Measurements from ENCODE around the gene GPR35. TPM values are rescaled to one million over a fixed set of nuclear protein-coding genes. Genes with fewer than 3 reads are reported as not detected.
"Not testable (repeated sequence)": the region's sequence is repeated elsewhere in the genome, so short reads cannot be mapped to it uniquely, and the experiment has no call there.

The GPR35 gene
- total RNA-seq, 2 experiments from 2014 or later = 3.6 to 4.1 TPM

DNA sequence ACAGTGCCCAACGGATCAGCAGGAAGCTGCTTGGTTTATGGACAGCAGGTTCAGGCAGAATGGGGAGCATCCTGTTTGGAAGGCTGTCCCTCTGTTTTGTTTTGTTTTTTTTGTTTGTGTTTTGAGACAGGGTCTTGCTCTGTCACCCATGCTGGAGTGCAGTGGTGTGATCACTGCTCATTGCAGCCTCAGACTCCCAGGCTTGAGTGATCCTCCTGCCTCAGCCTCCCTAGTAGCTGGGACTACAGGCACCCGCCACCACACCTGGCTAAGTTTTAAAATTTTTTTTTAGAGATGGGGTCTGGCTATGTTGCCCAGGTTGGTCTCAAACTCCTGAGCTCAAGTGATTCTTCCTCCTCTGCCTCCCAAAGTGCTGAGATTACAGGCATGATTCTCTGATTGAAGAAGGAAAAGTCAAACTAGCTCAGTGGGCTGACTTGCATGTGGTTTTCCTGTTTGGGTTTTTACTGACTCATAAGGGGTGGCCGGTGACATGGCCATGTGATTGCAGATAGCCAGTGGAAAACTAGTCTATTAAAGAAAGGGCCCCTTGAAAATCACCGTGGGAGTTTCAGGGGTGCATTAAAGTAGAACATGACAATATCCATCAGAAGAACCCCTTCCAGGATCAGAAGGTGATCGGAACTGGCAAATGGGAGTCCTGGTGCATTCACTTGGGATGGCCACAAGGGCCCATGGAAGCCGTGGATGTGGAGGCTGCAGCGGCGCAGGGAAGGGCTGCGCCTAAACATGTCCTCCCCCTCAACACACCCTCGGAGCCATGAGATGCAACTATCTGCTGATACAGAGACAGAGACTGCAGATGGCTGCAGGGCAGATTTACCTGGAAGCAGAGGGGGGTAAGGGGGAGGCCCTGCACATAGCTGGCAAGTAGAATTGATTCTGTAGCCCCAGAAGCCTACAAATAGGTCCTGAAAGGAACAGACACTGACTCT, 30.9 kb downstream of the GPR35 start:
- H3K27me3 Mint-ChIP-seq = peaks cover 28% of the 10 kb centered on the region
- ChIA-PET POLR2A (no interaction called here), CTCF (interaction anchor here (0.6 kb wide), 1 partner anchor 27 kb away, joined by 3 read pairs; no protein-coding TSS in a partner anchor)
- DNase-seq (no peak), ATAC-seq (peak; percentile 47)
- peaks cover 6% of the 10 kb centered on the region for H3K4me1 Mint-ChIP-seq
- H3K9me3 Mint-ChIP-seq (ENCODE audit: low read depth) = no peaks in the 10 kb centered on the region
- no peaks in the 10 kb centered on the region for H3K36me3 Mint-ChIP-seq (ENCODE audit: low read depth)
- intact Hi-C loops (cut with DNase I, micrococcal nuclease) = no loop called here
- no peak overlapping the region for H3K27ac Mint-ChIP-seq
- no peak overlapping the region for H3K4me3 Mint-ChIP-seq

DNA sequence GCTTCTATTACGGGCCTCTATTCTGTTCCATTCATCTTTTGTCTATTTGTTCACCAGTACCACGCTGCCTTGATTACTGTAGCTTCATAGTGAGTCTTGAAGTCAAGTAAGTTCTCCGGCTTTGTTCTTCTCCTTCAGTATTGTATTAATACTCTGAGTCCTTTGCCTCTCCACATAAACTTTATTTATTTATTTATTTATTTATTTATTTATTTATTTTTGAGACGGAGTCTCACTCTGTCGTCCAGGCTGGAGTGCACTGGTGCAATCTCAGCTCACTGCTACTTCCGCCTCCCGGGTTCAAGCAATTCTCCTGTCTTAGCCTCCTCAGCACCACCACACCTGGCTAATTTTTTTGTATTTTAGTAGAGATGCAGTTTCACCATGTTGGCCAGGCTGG, 34.6 kb downstream of the GPR35 start:
- H3K4me1 Mint-ChIP-seq; DNase-seq; H3K4me3 Mint-ChIP-seq; ATAC-seq; H3K9me3 Mint-ChIP-seq (ENCODE audit: low read depth); POLR2A ChIA-PET; intact Hi-C loops (cut with DNase I, micrococcal nuclease); H3K27ac Mint-ChIP-seq; CTCF ChIA-PET; H3K36me3 Mint-ChIP-seq (ENCODE audit: low read depth): not testable (repeated sequence)
- H3K27me3 Mint-ChIP-seq = peaks cover 28% of the 10 kb centered on the region

DNA sequence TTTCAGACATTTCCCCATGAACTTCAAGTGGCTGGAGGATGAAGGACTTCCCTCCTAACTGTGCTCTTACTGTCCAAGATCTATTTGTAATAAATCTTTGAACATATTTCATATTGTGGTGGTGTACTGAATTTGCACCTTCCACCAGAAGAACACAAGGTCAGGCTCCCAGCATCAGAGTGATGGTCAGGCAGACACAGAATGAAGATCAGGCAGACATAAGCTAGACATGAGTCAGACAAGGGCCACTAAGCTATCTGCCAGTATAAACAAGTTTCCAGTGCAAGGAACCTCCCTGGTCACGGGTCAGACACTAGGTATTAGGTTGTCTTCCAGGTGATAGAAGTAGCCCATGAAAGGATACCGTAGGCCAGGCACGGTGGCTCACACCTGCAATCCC, 37.4 kb downstream of the GPR35 start:
- peaks cover 34% of the 10 kb centered on the region for H3K27me3 Mint-ChIP-seq
- H3K4me1 Mint-ChIP-seq = no peaks in the 10 kb centered on the region
- no peak for ATAC-seq
- no peak for DNase-seq
- ChIA-PET POLR2A (no interaction called here), CTCF (no interaction called here)
- H3K9me3 Mint-ChIP-seq (ENCODE audit: low read depth) = peaks cover 7% of the 10 kb centered on the region
- H3K27ac Mint-ChIP-seq = no peak overlapping the region
- no peak overlapping the region for H3K4me3 Mint-ChIP-seq
- intact Hi-C loops (cut with DNase I, micrococcal nuclease) = no loop called here
- H3K36me3 Mint-ChIP-seq (ENCODE audit: low read depth) = no peaks in the 10 kb centered on the region

DNA sequence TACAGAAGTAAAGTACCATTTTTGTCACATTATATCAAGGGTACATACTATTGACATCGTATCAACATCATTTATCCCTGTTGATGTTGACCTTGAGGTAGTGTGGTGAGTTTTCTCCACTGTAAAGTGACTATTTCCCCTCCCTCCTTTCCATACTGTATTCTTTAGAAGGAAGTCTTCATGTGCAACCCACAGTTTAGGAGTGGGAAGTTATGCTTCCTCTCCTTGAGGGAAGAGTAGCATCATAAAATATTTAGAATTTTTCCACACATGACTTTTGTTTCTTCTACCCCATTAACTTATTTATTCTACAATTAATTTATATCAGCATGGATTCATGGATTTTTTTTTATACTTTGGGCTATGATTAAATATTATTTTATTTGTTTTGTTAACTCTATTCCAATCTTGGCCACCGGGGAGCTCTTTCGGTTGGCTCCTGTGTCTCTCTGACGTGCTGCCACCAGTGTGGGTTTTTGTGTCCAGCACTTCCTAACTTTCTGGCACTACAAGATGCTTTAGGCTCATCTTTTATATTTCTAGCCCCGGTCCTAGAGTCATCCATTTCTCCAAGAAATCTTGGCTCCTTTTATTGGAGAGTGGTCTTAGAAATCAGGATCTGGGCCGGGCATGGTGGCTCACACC, 38.4 kb downstream of the GPR35 start:
- intact Hi-C loops (cut with DNase I, micrococcal nuclease) = no loop called here
- H3K27ac Mint-ChIP-seq = no peak overlapping the region
- ATAC-seq (no peak), DNase-seq (no peak)
- no peaks in the 10 kb centered on the region for H3K36me3 Mint-ChIP-seq (ENCODE audit: low read depth)
- H3K4me1 Mint-ChIP-seq = no peaks in the 10 kb centered on the region
- ChIA-PET CTCF (no interaction called here), POLR2A (no interaction called here)
- H3K4me3 Mint-ChIP-seq = no peak overlapping the region
- H3K27me3 Mint-ChIP-seq = peaks cover 32% of the 10 kb centered on the region
- H3K9me3 Mint-ChIP-seq (ENCODE audit: low read depth) = peaks cover 7% of the 10 kb centered on the region

DNA sequence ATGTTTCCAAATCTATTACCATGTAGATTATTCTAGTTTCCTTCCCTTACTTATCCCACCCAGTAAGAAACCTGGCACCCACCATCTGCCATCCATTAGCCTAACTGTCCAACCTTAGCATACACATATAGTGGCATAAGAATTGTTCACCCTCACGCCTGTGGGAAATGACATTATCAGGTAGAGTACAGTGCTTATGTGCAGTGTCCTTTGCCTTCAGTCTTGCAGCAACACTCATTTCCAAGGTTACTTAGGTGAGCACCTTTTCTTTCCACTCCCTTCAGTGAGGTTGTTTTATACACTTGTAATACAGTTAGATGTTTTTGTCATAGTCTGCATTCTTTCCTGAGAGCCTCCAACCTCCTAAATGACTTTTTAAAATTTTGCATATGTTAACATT, 39.3 kb downstream of the GPR35 start:
- peaks cover 27% of the 10 kb centered on the region for H3K27me3 Mint-ChIP-seq
- ATAC-seq (no peak), DNase-seq (no peak)
- H3K4me1 Mint-ChIP-seq = no peaks in the 10 kb centered on the region
- peaks cover 7% of the 10 kb centered on the region for H3K9me3 Mint-ChIP-seq (ENCODE audit: low read depth)
- CTCF ChIA-PET = no interaction called here
- no peak overlapping the region for H3K27ac Mint-ChIP-seq
- no peak overlapping the region for H3K4me3 Mint-ChIP-seq
- intact Hi-C loops (cut with DNase I, micrococcal nuclease) = no loop called here
- POLR2A ChIA-PET = no interaction called here
- no peaks in the 10 kb centered on the region for H3K36me3 Mint-ChIP-seq (ENCODE audit: low read depth)

DNA sequence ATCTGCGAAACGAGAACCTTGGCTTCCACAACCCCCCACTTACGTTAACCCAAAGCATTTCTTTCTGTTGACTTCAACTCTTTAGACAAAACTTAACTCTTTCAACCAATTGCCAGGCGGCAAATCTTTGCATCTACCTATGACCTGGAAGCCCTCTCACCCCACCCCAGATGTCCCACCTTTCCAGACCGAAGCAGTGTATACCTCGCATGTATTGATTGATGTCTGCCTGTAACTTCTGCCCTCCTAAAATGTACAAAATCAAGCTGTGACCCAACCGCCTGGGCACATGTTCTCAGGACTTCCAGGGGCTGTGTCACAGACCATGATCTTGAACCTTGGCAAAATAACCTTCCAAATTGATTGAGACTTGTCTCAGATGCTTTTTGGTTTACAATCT, 45.1 kb downstream of the GPR35 start:
- peaks cover 24% of the 10 kb centered on the region for H3K27me3 Mint-ChIP-seq
- no peaks in the 10 kb centered on the region for H3K9me3 Mint-ChIP-seq (ENCODE audit: low read depth)
- no peak overlapping the region for H3K27ac Mint-ChIP-seq
- no peaks in the 10 kb centered on the region for H3K36me3 Mint-ChIP-seq (ENCODE audit: low read depth)
- ATAC-seq (no peak), DNase-seq (no peak)
- intact Hi-C loops (cut with DNase I, micrococcal nuclease) = no loop called here
- H3K4me1 Mint-ChIP-seq = no peaks in the 10 kb centered on the region
- no peak overlapping the region for H3K4me3 Mint-ChIP-seq
- CTCF ChIA-PET = no interaction called here
- POLR2A ChIA-PET = no interaction called here

DNA sequence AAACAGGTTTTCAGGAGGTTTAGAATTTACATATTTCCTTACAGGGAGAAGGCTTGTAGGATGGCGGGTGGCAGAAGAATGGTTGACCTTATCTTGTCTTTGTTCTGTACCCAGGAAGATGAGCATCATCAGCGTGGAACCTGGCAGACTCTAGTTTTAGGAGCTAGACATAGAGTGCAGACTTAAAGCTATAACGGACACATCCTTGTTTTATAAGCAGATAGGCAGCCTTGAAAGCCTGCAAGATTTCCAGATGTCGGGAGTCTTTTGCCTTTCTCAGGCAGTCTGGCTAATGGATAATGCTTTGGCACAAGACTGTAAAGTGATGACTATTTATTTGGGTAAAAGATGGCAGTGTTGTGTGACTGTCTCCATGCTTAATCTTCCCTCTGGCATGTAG, 45.7 kb downstream of the GPR35 start:
- no peaks in the 10 kb centered on the region for H3K36me3 Mint-ChIP-seq (ENCODE audit: low read depth)
- H3K4me1 Mint-ChIP-seq = no peaks in the 10 kb centered on the region
- H3K4me3 Mint-ChIP-seq = no peak overlapping the region
- no peaks in the 10 kb centered on the region for H3K9me3 Mint-ChIP-seq (ENCODE audit: low read depth)
- POLR2A ChIA-PET = no interaction called here
- ATAC-seq (no peak), DNase-seq (no peak)
- CTCF ChIA-PET = no interaction called here
- intact Hi-C loops (cut with DNase I, micrococcal nuclease) = no loop called here
- peaks cover 24% of the 10 kb centered on the region for H3K27me3 Mint-ChIP-seq
- H3K27ac Mint-ChIP-seq = no peak overlapping the region

DNA sequence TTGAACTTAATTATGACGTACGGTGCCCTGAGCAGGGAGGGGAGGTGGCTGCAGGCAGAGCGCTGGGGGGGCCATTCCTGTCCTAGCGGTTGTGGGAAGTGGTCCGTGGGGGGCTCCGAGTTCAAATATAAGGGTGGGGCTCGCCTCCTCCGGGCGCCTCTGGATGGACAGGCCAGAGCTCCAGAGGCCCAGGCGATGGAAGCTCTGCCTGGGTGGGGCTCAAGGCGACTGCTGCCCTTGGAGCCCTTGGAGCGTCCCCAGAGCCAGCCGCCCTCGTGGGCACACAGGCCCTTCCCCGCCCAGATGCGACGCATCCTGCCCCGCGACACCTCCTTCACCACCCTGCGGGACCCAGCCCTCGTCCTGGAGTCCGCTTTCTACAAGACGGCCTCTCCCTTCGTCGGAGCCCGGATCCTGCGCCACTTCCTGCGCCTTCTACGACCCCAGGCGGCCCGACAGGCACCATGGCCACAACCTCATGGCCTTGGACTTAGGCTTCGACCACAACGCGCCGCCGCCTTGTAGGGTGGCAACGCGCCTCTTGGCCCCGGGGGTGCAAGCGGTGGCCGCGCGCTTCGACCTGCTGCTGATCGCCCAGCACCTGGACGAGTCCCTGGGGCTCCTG, 46.9 kb downstream of the GPR35 start:
- Mint-ChIP-seq H3K4me3 (no peak overlapping the region), H3K36me3 (ENCODE audit: low read depth) (no peaks in the 10 kb centered on the region), H3K27me3 (peaks cover 15% of the 10 kb centered on the region), H3K4me1 (no peaks in the 10 kb centered on the region), H3K9me3 (ENCODE audit: low read depth) (no peaks in the 10 kb centered on the region), H3K27ac (no peak overlapping the region)
- no peak for DNase-seq
- no peak for ATAC-seq
- ChIA-PET CTCF (no interaction called here), POLR2A (no interaction called here)
- intact Hi-C loops (cut with DNase I, micrococcal nuclease) = no loop called here

DNA sequence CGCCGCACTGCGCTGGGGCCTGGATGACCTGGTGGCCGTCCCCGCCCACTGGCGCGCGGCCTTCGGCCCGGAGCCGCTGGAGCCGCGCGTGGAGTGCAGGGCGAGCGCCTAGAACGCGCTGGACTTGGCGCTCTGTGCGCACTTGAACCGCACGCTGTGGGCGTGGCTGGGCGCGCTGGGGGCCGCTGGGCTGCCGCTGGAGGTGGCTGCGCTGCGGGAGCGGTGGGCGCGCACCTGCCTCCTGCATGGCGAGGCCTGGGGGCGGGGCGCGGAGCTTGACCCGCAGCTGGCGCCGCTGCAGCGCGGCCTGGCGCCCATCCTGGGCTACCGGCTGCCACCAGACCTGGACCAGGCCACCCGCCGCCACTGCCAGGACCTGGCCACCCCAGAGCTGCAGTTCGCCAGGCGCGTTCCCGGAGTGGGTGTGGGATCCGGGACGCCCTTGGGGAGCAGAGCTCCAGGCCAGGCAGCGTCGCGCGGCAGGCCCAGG, 47.5 kb downstream of the GPR35 start:
- intact Hi-C loops (cut with DNase I, micrococcal nuclease) = no loop called here
- Mint-ChIP-seq H3K27me3 (peaks cover 12% of the 10 kb centered on the region), H3K27ac (no peak overlapping the region), H3K36me3 (ENCODE audit: low read depth) (no peaks in the 10 kb centered on the region), H3K4me3 (no peak overlapping the region), H3K9me3 (ENCODE audit: low read depth) (no peaks in the 10 kb centered on the region), H3K4me1 (no peaks in the 10 kb centered on the region)
- ChIA-PET POLR2A (no interaction called here), CTCF (no interaction called here)
- no peak for DNase-seq
- ATAC-seq = no peak

DNA sequence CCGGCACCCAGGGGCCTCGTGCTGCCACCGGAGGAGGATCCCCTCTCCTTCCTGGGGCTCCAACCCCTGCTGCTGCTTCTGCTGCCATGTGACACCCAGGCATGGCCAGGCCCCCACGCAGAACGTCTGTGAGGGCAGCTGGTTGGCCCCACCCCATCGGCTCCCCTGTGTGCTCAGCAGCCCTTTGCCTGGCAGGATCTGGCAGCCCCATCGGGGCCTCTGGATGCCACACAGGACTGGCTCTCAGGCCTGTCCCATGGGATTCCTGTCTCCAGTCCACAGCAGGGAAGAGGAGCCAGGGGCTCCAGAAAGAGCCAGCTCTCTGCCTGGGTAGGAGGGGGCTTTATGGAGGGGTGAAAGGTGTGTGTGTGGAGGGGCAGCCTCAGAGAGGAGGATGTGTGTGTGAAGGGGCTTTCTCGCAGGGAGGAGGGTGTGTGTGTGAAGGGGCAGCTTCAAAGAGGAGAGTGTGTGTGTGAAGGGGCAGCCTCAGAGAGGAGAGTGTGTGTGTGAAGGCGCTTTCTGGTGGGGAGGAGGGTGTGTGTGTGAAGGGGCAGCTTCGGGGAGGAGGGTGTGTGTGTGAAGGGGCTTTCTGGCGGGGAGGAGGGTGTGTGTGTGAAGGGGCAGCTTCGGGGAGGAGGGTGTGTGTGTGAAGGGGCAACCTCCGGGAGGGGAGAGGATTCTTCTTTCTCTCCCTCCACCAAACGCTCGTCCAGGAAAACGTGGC, 49.3 kb downstream of the GPR35 start:
- H3K4me1 Mint-ChIP-seq; H3K27ac Mint-ChIP-seq; ATAC-seq; POLR2A ChIA-PET; CTCF ChIA-PET; H3K36me3 Mint-ChIP-seq (ENCODE audit: low read depth); H3K9me3 Mint-ChIP-seq (ENCODE audit: low read depth); intact Hi-C loops (cut with DNase I, micrococcal nuclease); H3K4me3 Mint-ChIP-seq; DNase-seq: not testable (repeated sequence)
- peaks cover 12% of the 10 kb centered on the region for H3K27me3 Mint-ChIP-seq

DNA sequence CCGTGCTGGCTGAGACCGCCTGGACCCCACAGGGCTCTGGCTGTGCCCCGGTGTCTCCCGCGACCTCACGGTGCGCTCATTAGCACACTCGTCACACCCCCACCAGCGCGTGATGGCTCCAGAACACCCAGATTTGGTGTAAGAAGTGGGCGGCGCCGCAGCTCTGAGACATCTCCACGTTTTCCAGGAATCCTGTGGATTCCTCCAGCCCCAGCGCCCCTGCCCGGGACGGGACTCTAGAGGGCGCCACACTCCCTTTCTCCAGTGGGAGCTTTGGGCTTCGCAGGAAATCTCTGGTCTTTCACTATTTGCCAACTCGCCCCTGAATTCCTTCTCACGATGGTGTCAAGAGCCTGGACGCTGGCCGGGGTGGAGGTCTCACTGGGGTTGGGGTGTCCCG, 50.1 kb downstream of the GPR35 start:
- H3K4me3 Mint-ChIP-seq; H3K36me3 Mint-ChIP-seq (ENCODE audit: low read depth); H3K4me1 Mint-ChIP-seq; intact Hi-C loops (cut with DNase I, micrococcal nuclease); H3K9me3 Mint-ChIP-seq (ENCODE audit: low read depth); H3K27ac Mint-ChIP-seq; CTCF ChIA-PET; DNase-seq; POLR2A ChIA-PET: not testable (repeated sequence)
- peaks cover 12% of the 10 kb centered on the region for H3K27me3 Mint-ChIP-seq
- ATAC-seq = peak; percentile 44
